ENCODE results near the gene CACNA1E. TPM values are rescaled to one million over a fixed set of nuclear protein-coding genes. Genes with fewer than 3 reads are reported as not detected.

Gene CACNA1E
- total RNA-seq, 1 experiment from 2014 or later: 0.05 TPM

DNA sequence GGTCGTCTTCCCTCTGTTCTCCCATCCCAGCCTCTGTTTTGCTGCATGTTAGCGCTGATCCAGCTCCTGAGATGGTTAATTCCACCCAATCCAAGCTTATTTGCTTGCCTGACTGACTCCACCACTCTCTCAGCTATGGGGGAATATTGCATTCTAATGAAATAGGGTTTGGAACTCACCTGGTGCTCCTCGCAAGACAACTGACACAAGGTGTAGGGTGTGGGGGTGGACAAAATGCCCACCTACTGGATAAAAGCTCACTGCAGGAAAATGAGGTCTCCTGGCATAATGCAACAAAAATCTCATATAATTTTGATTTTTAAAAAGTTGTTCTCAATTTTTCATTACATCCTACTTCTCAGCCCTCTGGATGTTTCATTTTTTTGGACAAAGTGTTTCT lies 319.1 kb downstream of the CACNA1E start:
- no peaks in the 10 kb centered on the region for H3K9me3 Mint-ChIP-seq (ENCODE audit: unreplicated experiment)

DNA sequence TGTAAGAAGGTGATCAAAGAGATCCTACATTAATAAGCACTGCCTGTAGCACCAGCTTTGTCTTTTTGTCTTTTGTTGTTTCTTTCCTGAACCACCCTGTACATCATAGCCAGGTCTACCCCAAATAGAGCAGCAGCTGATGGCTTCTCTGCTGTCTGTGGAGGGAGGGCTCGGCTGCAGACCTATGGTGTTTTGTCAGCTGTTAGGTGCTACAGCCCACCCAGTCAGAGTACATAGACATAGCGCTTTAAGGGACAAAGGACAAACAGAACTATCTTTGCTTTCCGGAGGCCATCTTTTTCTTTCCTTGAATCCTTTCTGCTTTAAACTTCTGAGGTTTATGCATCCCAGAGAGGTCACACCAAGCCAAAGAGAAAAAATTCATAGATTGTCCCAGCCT lies 320.1 kb downstream of the CACNA1E start:
- H3K36me3 Mint-ChIP-seq (ENCODE audit: insufficient read depth, unreplicated experiment): no peaks in the 10 kb centered on the region
- BruUV-seq (replicated peaks): no TSS peak
- no peaks in the 10 kb centered on the region for H3K9me3 Mint-ChIP-seq (ENCODE audit: unreplicated experiment)
- ChIA-PET CTCF (interaction anchor here (0.8 kb wide), 1 partner anchor 133 kb away, joined by 3 read pairs; no protein-coding TSS in a partner anchor), POLR2A (no interaction called here)
- no peak overlapping the region for H3K27ac Mint-ChIP-seq (ENCODE audit: low read depth, unreplicated experiment)
- TF ChIP-seq, protein P1, sequence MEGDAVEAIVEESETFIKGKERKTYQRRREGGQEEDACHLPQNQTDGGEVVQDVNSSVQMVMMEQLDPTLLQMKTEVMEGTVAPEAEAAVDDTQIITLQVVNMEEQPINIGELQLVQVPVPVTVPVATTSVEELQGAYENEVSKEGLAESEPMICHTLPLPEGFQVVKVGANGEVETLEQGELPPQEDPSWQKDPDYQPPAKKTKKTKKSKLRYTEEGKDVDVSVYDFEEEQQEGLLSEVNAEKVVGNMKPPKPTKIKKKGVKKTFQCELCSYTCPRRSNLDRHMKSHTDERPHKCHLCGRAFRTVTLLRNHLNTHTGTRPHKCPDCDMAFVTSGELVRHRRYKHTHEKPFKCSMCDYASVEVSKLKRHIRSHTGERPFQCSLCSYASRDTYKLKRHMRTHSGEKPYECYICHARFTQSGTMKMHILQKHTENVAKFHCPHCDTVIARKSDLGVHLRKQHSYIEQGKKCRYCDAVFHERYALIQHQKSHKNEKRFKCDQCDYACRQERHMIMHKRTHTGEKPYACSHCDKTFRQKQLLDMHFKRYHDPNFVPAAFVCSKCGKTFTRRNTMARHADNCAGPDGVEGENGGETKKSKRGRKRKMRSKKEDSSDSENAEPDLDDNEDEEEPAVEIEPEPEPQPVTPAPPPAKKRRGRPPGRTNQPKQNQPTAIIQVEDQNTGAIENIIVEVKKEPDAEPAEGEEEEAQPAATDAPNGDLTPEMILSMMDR (IDR thresholded peaks at IDR 0.05; ENCODE audit: unreplicated experiment): no peak
- intact Hi-C loops (cut with micrococcal nuclease): no loop called here
- no peak for DNase-seq (ENCODE audit: unreplicated experiment)
- H3K4me3 Mint-ChIP-seq (ENCODE audit: unreplicated experiment): no peak overlapping the region
- no peaks in the 10 kb centered on the region for H3K4me1 Mint-ChIP-seq (ENCODE audit: insufficient read depth, unreplicated experiment)
- H3K27me3 Mint-ChIP-seq (ENCODE audit: insufficient read depth, unreplicated experiment): peaks cover 14% of the 10 kb centered on the region

More for the DNA sequence above, 319.1 kb downstream of the CACNA1E start:
- ChIA-PET CTCF (interaction anchor here (0.7 to 0.8 kb wide), 2 partner anchors 10 to 134 kb away, joined by 3 read pairs; no protein-coding TSS in a partner anchor), POLR2A (interaction anchor here (0.8 kb wide), 1 partner anchor 62 kb away, joined by 3 read pairs; no protein-coding TSS in a partner anchor)
- intact Hi-C loops (cut with micrococcal nuclease): no loop called here
- no peak overlapping the region for H3K27ac Mint-ChIP-seq (ENCODE audit: low read depth, unreplicated experiment)
- no peak for DNase-seq (ENCODE audit: unreplicated experiment)
- H3K4me1 Mint-ChIP-seq (ENCODE audit: insufficient read depth, unreplicated experiment): no peaks in the 10 kb centered on the region
- no TSS peak for BruUV-seq (replicated peaks)
- H3K4me3 Mint-ChIP-seq (ENCODE audit: unreplicated experiment): no peak overlapping the region
- H3K27me3 Mint-ChIP-seq (ENCODE audit: insufficient read depth, unreplicated experiment): peaks cover 14% of the 10 kb centered on the region
- no peaks in the 10 kb centered on the region for H3K36me3 Mint-ChIP-seq (ENCODE audit: insufficient read depth, unreplicated experiment)
- TF ChIP-seq, protein P1 (IDR thresholded peaks at IDR 0.05; ENCODE audit: unreplicated experiment): no peak

DNA sequence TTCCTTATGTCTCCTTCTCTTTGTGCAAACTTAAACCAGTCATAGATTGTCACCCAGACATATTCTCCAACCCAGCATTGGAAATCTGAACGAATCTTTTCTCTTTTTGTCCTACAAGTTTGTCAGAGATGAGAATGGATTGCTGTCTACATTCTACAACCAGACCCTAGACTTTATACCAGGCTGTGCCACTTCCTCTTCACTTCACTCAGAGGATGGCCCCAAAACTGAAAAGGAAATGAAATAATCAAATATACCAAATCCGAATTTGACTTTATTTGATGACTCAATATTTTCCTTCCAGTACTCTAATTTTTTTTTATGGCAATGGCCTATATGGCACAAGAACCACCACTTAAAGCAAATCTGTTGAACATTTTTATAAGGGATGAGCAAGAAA lies 321.7 kb downstream of the CACNA1E start:
- no peaks in the 10 kb centered on the region for H3K36me3 Mint-ChIP-seq (ENCODE audit: insufficient read depth, unreplicated experiment)
- intact Hi-C loops (cut with micrococcal nuclease): no loop called here
- no peaks in the 10 kb centered on the region for H3K4me1 Mint-ChIP-seq (ENCODE audit: insufficient read depth, unreplicated experiment)
- H3K27ac Mint-ChIP-seq (ENCODE audit: low read depth, unreplicated experiment): no peak overlapping the region
- H3K27me3 Mint-ChIP-seq (ENCODE audit: insufficient read depth, unreplicated experiment): peaks cover 21% of the 10 kb centered on the region
- no TSS peak for BruUV-seq (replicated peaks)
- ChIA-PET CTCF (no interaction called here), POLR2A (no interaction called here)
- TF ChIP-seq, protein P1 (IDR thresholded peaks at IDR 0.05; ENCODE audit: unreplicated experiment): no peak
- H3K4me3 Mint-ChIP-seq (ENCODE audit: unreplicated experiment): no peak overlapping the region
- H3K9me3 Mint-ChIP-seq (ENCODE audit: unreplicated experiment): no peaks in the 10 kb centered on the region
- DNase-seq (ENCODE audit: unreplicated experiment): no peak

DNA sequence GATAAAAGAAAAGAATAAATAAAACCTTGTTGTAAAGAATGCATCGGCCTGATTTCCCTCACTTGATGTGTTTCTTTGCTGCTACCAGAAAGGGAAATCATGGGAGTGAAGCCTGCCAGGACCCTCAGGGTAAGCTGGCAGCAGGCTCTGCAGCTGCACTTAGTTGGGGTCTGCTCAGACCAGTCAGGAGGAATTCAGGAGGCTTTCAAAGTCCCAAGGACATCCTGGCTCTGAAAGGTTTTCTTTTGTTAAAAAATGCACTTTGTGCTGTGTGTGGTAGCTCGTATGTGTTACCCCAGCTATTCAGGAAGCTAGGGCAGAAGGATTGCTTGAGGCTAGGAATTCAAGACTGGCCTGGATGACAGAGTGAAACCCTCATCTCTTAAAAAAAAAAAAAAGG lies 323.4 kb downstream of the CACNA1E start:
- BruUV-seq (replicated peaks): no TSS peak
- ChIA-PET POLR2A (no interaction called here), CTCF (interaction anchor here (0.7 kb wide), 1 partner anchor 270 kb away, joined by 3 read pairs; no protein-coding TSS in a partner anchor)
- DNase-seq (ENCODE audit: unreplicated experiment): no peak
- H3K27me3 Mint-ChIP-seq (ENCODE audit: insufficient read depth, unreplicated experiment): peaks cover 39% of the 10 kb centered on the region
- no peaks in the 10 kb centered on the region for H3K36me3 Mint-ChIP-seq (ENCODE audit: insufficient read depth, unreplicated experiment)
- intact Hi-C loops (cut with micrococcal nuclease): no loop called here
- TF ChIP-seq, protein P1 (IDR thresholded peaks at IDR 0.05; ENCODE audit: unreplicated experiment): no peak
- H3K4me1 Mint-ChIP-seq (ENCODE audit: insufficient read depth, unreplicated experiment): peaks cover 1% of the 10 kb centered on the region
- H3K27ac Mint-ChIP-seq (ENCODE audit: low read depth, unreplicated experiment): no peak overlapping the region
- H3K4me3 Mint-ChIP-seq (ENCODE audit: unreplicated experiment): no peak overlapping the region
- no peaks in the 10 kb centered on the region for H3K9me3 Mint-ChIP-seq (ENCODE audit: unreplicated experiment)

Data from MCF 10A (cell line).